Nephron progenitor cell (in vitro differentiated cells): ENCODE measurements around the gene PHTF1.
A peak's percentile ranks its signal among the peaks of the same experiment; 100 is the strongest.
"Not testable (repeated sequence)": the region's sequence is repeated elsewhere in the genome, so short reads cannot be mapped to it uniquely, and the experiment has no call there.

Experiments used
- DNase-seq: peaks from one replicate; pipeline ENCODE4 v3.0.0; 2021
- H3K27ac Mint-ChIP-seq: 2 replicates; pipeline ENCODE4 v1.8.0; 2021; ENCODE audit warnings: mild to moderate bottlenecking, moderate library complexity, mixed read lengths
- H3K27me3 Mint-ChIP-seq: 2 replicates; pipeline ENCODE4 v1.8.0; 2021; ENCODE audit warnings: mild to moderate bottlenecking, low read depth, mixed read lengths; ENCODE audit not compliant: poor library complexity
- H3K36me3 Mint-ChIP-seq: 2 replicates; pipeline ENCODE4 v1.8.0; 2021; ENCODE audit warnings: low read depth, mixed read lengths
- H3K4me1 Mint-ChIP-seq: 2 replicates; pipeline ENCODE4 v1.8.0; 2021; ENCODE audit warnings: mixed read lengths
- H3K4me3 Mint-ChIP-seq: 2 replicates; pipeline ENCODE4 v1.8.0; 2021; ENCODE audit warnings: mild to moderate bottlenecking, moderate library complexity, mixed read lengths
- H3K9me3 Mint-ChIP-seq: 2 replicates; pipeline ENCODE4 v1.8.0; 2021; ENCODE audit warnings: mild to moderate bottlenecking, moderate library complexity, mixed read lengths
- CTCF ChIP-seq: fragments of 200-600 bp; sonication (generic); IDR thresholded peaks from 2 replicates; pipeline ENCODE4 v1.5.0; 2021; ENCODE audit warnings: antibody characterized with exemption

The PHTF1 gene

GRCh38 chr1:113761937-113762336, 2.7 kb upstream of the PHTF1 start:
- Mint-ChIP-seq H3K27me3 (peaks cover 5% of the 10 kb centered on the region), H3K9me3 (no peaks in the 10 kb centered on the region), H3K4me1 (peaks cover 15% of the 10 kb centered on the region), H3K36me3 (peaks cover 30% of the 10 kb centered on the region), H3K4me3 (no peak overlapping the region), H3K27ac (no peak overlapping the region)
- no peak for TF ChIP-seq CTCF
- no peak for DNase-seq

- H3K9me3 Mint-ChIP-seq, result no peaks in the 10 kb centered on the region
- H3K4me1 Mint-ChIP-seq, result peaks cover 30% of the 10 kb centered on the region
- no peak for DNase-seq
- H3K4me3 Mint-ChIP-seq, result peak overlapping the region; percentile 95
- H3K27ac Mint-ChIP-seq, result peak overlapping the region; percentile 99
- H3K27me3 Mint-ChIP-seq, result peaks cover 5% of the 10 kb centered on the region
- no peak for TF ChIP-seq CTCF
- H3K36me3 Mint-ChIP-seq, result peaks cover 33% of the 10 kb centered on the region
These were observed 1.1 kb upstream of the PHTF1 start for GRCh38 chr1:113760102-113761080.

- no peak for TF ChIP-seq CTCF
- H3K27ac Mint-ChIP-seq, result peak overlapping the region; percentile 98
- DNase-seq, result peak; percentile 85
- H3K9me3 Mint-ChIP-seq, result no peaks in the 10 kb centered on the region
- H3K27me3 Mint-ChIP-seq, result peaks cover 5% of the 10 kb centered on the region
- peaks cover 32% of the 10 kb centered on the region for H3K4me1 Mint-ChIP-seq
- H3K4me3 Mint-ChIP-seq, result peak overlapping the region; percentile 95
- H3K36me3 Mint-ChIP-seq, result peaks cover 41% of the 10 kb centered on the region
These were observed 504 bp downstream of the PHTF1 start for GRCh38 chr1:113758631-113759332.

- Mint-ChIP-seq H3K27me3 (peaks cover 5% of the 10 kb centered on the region), H3K36me3 (peaks cover 52% of the 10 kb centered on the region), H3K9me3 (no peaks in the 10 kb centered on the region), H3K27ac (no peak overlapping the region), H3K4me1 (peaks cover 32% of the 10 kb centered on the region), H3K4me3 (peak overlapping the region; percentile 95)
- no peak for TF ChIP-seq CTCF
- no peak for DNase-seq
These were observed 2.8 kb downstream of the PHTF1 start for GRCh38 chr1:113756461-113756860.

GRCh38 chr1:113753333-113753732, 6.0 kb downstream of the PHTF1 start:
- H3K27me3 Mint-ChIP-seq, H3K4me3 Mint-ChIP-seq, H3K9me3 Mint-ChIP-seq, H3K27ac Mint-ChIP-seq, DNase-seq: not testable (repeated sequence)
- peaks cover 25% of the 10 kb centered on the region for H3K4me1 Mint-ChIP-seq
- H3K36me3 Mint-ChIP-seq, result peaks cover 73% of the 10 kb centered on the region

GRCh38 chr1:113751516-113751915, 7.8 kb downstream of the PHTF1 start:
- Mint-ChIP-seq H3K36me3 (peaks cover 83% of the 10 kb centered on the region), H3K27ac (no peak overlapping the region), H3K4me1 (peaks cover 13% of the 10 kb centered on the region), H3K9me3 (peaks cover 7% of the 10 kb centered on the region), H3K27me3 (peaks cover 3% of the 10 kb centered on the region), H3K4me3 (no peak overlapping the region)
- no peak for DNase-seq
- TF ChIP-seq CTCF, result no peak
